ENCODE data around the gene RAPGEF4.

The RAPGEF4 gene

GRCh38 chr2:172826522-172826921 is 90.9 kb downstream of the RAPGEF4 start:
- no peak for DNase-seq (ENCODE audit: low spot score)

- peak; percentile 72 for DNase-seq (ENCODE audit: low spot score)
Measured at GRCh38 chr2:172829229-172829628, 93.6 kb downstream of the RAPGEF4 start.

- DNase-seq (ENCODE audit: low spot score), result no peak
Measured at GRCh38 chr2:172830482-172830881, 94.8 kb downstream of the RAPGEF4 start.

- DNase-seq (ENCODE audit: low spot score), result no peak
Measured at GRCh38 chr2:172833898-172834297, 98.3 kb downstream of the RAPGEF4 start.

- DNase-seq (ENCODE audit: low spot score), result no peak
Measured at GRCh38 chr2:172834881-172835280, 99.2 kb downstream of the RAPGEF4 start.

- DNase-seq (ENCODE audit: low spot score), result peak; percentile 51
Measured at GRCh38 chr2:172836347-172836821, 100.7 kb downstream of the RAPGEF4 start.

- DNase-seq (ENCODE audit: low spot score), result no peak
Measured at GRCh38 chr2:172836827-172837226, 101.2 kb downstream of the RAPGEF4 start.

- DNase-seq (ENCODE audit: low spot score), result no peak
Measured at GRCh38 chr2:172839446-172839845, 103.8 kb downstream of the RAPGEF4 start.

- DNase-seq (ENCODE audit: low spot score), result no peak
Measured at GRCh38 chr2:172842511-172843265, 107.0 kb downstream of the RAPGEF4 start.

GRCh38 chr2:172843266-172843582 is 107.6 kb downstream of the RAPGEF4 start:
- DNase-seq (ENCODE audit: low spot score), result no peak

- DNase-seq (ENCODE audit: low spot score), result no peak
Measured at GRCh38 chr2:172843902-172844715, 108.5 kb downstream of the RAPGEF4 start.

- DNase-seq (ENCODE audit: low spot score), result no peak
Measured at GRCh38 chr2:172845028-172845630, 109.5 kb downstream of the RAPGEF4 start.

GRCh38 chr2:172846551-172846950 is 110.9 kb downstream of the RAPGEF4 start:
- no peak for DNase-seq (ENCODE audit: low spot score)

- no peak for DNase-seq (ENCODE audit: low spot score)
Measured at GRCh38 chr2:172847188-172847587, 111.5 kb downstream of the RAPGEF4 start.

- DNase-seq (ENCODE audit: low spot score), result no peak
Measured at GRCh38 chr2:172848519-172848918, 112.9 kb downstream of the RAPGEF4 start.

GRCh38 chr2:172849519-172850217 is 114.0 kb downstream of the RAPGEF4 start:
- DNase-seq (ENCODE audit: low spot score), result no peak

GRCh38 chr2:172855588-172855987 is 119.9 kb downstream of the RAPGEF4 start:
- DNase-seq (ENCODE audit: low spot score), result no peak

GRCh38 chr2:172856606-172857005 is 121.0 kb downstream of the RAPGEF4 start:
- no peak for DNase-seq (ENCODE audit: low spot score)

GRCh38 chr2:172858473-172858745 is 122.8 kb downstream of the RAPGEF4 start:
- no peak for DNase-seq (ENCODE audit: low spot score)

GRCh38 chr2:172859581-172860335 is 124.1 kb downstream of the RAPGEF4 start:
- no peak for DNase-seq (ENCODE audit: low spot score)

- DNase-seq (ENCODE audit: low spot score), result no peak
Measured at GRCh38 chr2:172860336-172860707, 124.7 kb downstream of the RAPGEF4 start.

- no peak for DNase-seq (ENCODE audit: low spot score)
Measured at GRCh38 chr2:172861098-172861497, 125.5 kb downstream of the RAPGEF4 start.

Measured in hepatic stellate cell (primary cell).